Measurements from ENCODE around the gene B4GALT6.

- TF ChIP-seq CTCF (IDR thresholded peaks at IDR 0.05) (no peak), POLR2A (IDR thresholded peaks at IDR 0.05) (no peak)
These were observed 98.4 kb downstream of the B4GALT6 start for GRCh38 chr18:31585991-31586390.

Data from esophagus squamous epithelium (tissue), 4 donors.